Gastroesophageal sphincter (tissue), 4 donors: ENCODE measurements around the gene CAMKMT. TPM values are rescaled to one million over a fixed set of nuclear protein-coding genes. Genes with fewer than 3 reads are reported as not detected.
A peak's percentile ranks its signal among the peaks of the same experiment; 100 is the strongest.

ENCODE experiments used
- ATAC-seq: fragments of 150-250 bp; one replicate; pipeline ENCODE4 v1.9.1; 2016; ENCODE audit warnings: mild to moderate bottlenecking, moderate library complexity
- H3K27ac ChIP-seq, 4 donors: fragments of 200-600 bp; sonication (generic) in 3 of 4; 1 replicate in 3 of 4; 2 replicates in 1 of 4; pipeline ENCODE4 v1.5.1; 2016 to 2019
- H3K27me3 ChIP-seq: fragments of 200-600 bp; sonication (generic); one replicate; pipeline ENCODE4 v1.5.1; 2019
- H3K36me3 ChIP-seq, 2 donors: fragments of 200-600 bp; sonication (generic); one replicate each; pipeline ENCODE4 v1.5.1; 2019; ENCODE audit warnings: control low read depth in 1 of 2
- H3K4me1 ChIP-seq, 3 donors: fragments of 200-600 bp; sonication (generic); 1 replicate in 2 of 3; 2 replicates in 1 of 3; pipeline ENCODE4 v1.5.1; 2016 to 2019; ENCODE audit warnings: control low read depth in 2 of 3
- H3K4me3 ChIP-seq, 2 donors: fragments of 200-600 bp; sonication (generic); one replicate each; pipeline ENCODE4 v1.5.1; 2019; ENCODE audit warnings: mild to moderate bottlenecking in 1 of 2, moderate library complexity in 1 of 2
- H3K9me3 ChIP-seq, 3 donors: fragments of 200-600 bp; sonication (generic); one replicate each; pipeline ENCODE4 v1.5.1; 2017 to 2019; ENCODE audit warnings: control low read depth in 2 of 3
- CTCF ChIP-seq, 4 experiments: fragments of 200-600 bp in 2 of 4; fragments of 450-650 bp in 2 of 4; sonication (generic) in 1 of 4; IDR thresholded peaks; one replicate each; pipeline ENCODE4 v1.5.1; 2017 to 2019; ENCODE audit warnings: antibody characterized with exemption in 4 of 4, mild to moderate bottlenecking in 2 of 4, moderate library complexity in 2 of 4
- EP300 ChIP-seq: sonication (generic); formaldehyde crosslinking; IDR thresholded peaks from one replicate; pipeline ENCODE4 v1.6.1; 2017; ENCODE audit warnings: antibody characterized with exemption, mild to moderate bottlenecking
- POLR2A ChIP-seq, 2 donors: fragments of 450-650 bp; IDR thresholded peaks; one replicate each; pipeline ENCODE4 v1.6.1; 2017; ENCODE audit warnings: antibody characterized with exemption in 2 of 2, mild to moderate bottlenecking in 2 of 2, moderate library complexity in 1 of 2
- POLR2AphosphoS5 ChIP-seq: sonication (generic); formaldehyde crosslinking; IDR thresholded peaks from one replicate; pipeline ENCODE4 v1.6.1; 2017; ENCODE audit warnings: antibody characterized with exemption
- WGBS, 2 donors: methylation state at CpG; one replicate each; pipeline ENCODE4 v1.1.5; 2018; ENCODE audit warnings: low coverage in 1 of 2; 5-methylcytosine and 5-hydroxymethylcytosine counted together
- total RNA-seq, 4 donors: library from RNA; depleted of rRNA; stranded (reverse); fragments of >200 nt; gene quantifications; one replicate each; pipeline ENCODE4 v1.1.0, GENCODE V29; 2016

Gene CAMKMT
- total RNA-seq, 4 donors from 2014 or later: 4.2 to 19.5 (median 11.0) TPM

GRCh38 chr2:44799754-44800153, 438.0 kb downstream of the CAMKMT start:
- no peaks in the 10 kb centered on the region for H3K9me3 ChIP-seq
- no peak for TF ChIP-seq EP300
- TF ChIP-seq CTCF (IDR thresholded peaks at IDR 0.05): no peak
- TF ChIP-seq POLR2A (IDR thresholded peaks at IDR 0.05): no peak
- no peak for TF ChIP-seq POLR2AphosphoS5
- peaks cover 91% of the 10 kb centered on the region for H3K27me3 ChIP-seq
- no peak for ATAC-seq
- H3K4me3 ChIP-seq: no peak overlapping the region
- 57 to 63% methylated on average over 2 of the region's 2 CpGs for WGBS, 2 donors
- H3K36me3 ChIP-seq: no peaks in the 10 kb centered on the region
- H3K27ac ChIP-seq: no peak overlapping the region
- peaks cover 0 to 22% (median 16%) of the 10 kb centered on the region in 3 donors for H3K4me1 ChIP-seq

GRCh38 chr2:44801289-44801840, 439.6 kb downstream of the CAMKMT start:
- Histone ChIP-seq H3K27me3 (peaks cover 96% of the 10 kb centered on the region), H3K4me1 (peaks cover 0 to 22% (median 16%) of the 10 kb centered on the region in 3 donors), H3K36me3 (no peaks in the 10 kb centered on the region), H3K4me3 (no peak overlapping the region), H3K9me3 (no peaks in the 10 kb centered on the region), H3K27ac (no peak overlapping the region)
- TF ChIP-seq EP300 (no peak), CTCF (IDR thresholded peaks at IDR 0.05) (no peak), POLR2AphosphoS5 (no peak), POLR2A (IDR thresholded peaks at IDR 0.05) (no peak)
- 21 to 60% methylated on average over 1 to 22 of the region's 23 CpGs for WGBS, 2 donors
- no peak for ATAC-seq

- Histone ChIP-seq H3K9me3 (peaks cover 0 to 5% (median 0%) of the 10 kb centered on the region in 3 donors), H3K27me3 (peaks cover 98% of the 10 kb centered on the region), H3K36me3 (no peaks in the 10 kb centered on the region), H3K4me1 (peaks cover 0 to 22% (median 16%) of the 10 kb centered on the region in 3 donors), H3K27ac (no peak overlapping the region), H3K4me3 (peak overlapping the region in 1 of 2 donors; percentile 13)
- ATAC-seq: no peak
- TF ChIP-seq EP300: no peak
- no peak for TF ChIP-seq POLR2AphosphoS5
- no peak for TF ChIP-seq CTCF (IDR thresholded peaks at IDR 0.05)
- no peak for TF ChIP-seq POLR2A (IDR thresholded peaks at IDR 0.05)
- 4 to 14% methylated on average over 14 to 16 of the region's 67 CpGs for WGBS, 2 donors
Measured at GRCh38 chr2:44801841-44802776, 440.4 kb downstream of the CAMKMT start.

- H3K4me1 ChIP-seq: peaks cover 0 to 22% (median 16%) of the 10 kb centered on the region in 3 donors
- peaks cover 0 to 6% (median 0%) of the 10 kb centered on the region in 3 donors for H3K9me3 ChIP-seq
- H3K27ac ChIP-seq: no peak overlapping the region
- peak overlapping the region in 1 of 2 donors; percentile 13 for H3K4me3 ChIP-seq
- no peaks in the 10 kb centered on the region for H3K36me3 ChIP-seq
- TF ChIP-seq POLR2A (IDR thresholded peaks at IDR 0.05) (no peak), EP300 (no peak), POLR2AphosphoS5 (no peak), CTCF (IDR thresholded peaks at IDR 0.05) (no peak)
- ATAC-seq: no peak
- peaks cover 100% of the 10 kb centered on the region for H3K27me3 ChIP-seq
- 15 to 26% methylated on average over 10 to 11 of the region's 27 CpGs for WGBS, 2 donors
Measured at GRCh38 chr2:44802777-44803424, 441.2 kb downstream of the CAMKMT start.
